K562 (cell line): ENCODE results near the gene ENDOG. TPM values are rescaled to one million over a fixed set of nuclear protein-coding genes. Genes with fewer than 3 reads are reported as not detected.

Source experiments
- ATF1 ChIP-seq, 2 experiments: fragments of 450-650 bp in 1 of 2; IDR thresholded peaks; 2 replicates each; pipeline ENCODE4 v1.6.1; 2016; ENCODE audit warnings: missing compliant biosample characterization in 1 of 2, missing genetic modification characterization in 1 of 2
- BRD9 ChIP-seq: fragments of 450-650 bp; IDR thresholded peaks from 2 replicates; pipeline ENCODE4 v1.6.1; 2018; ENCODE audit warnings: low read depth; ENCODE audit not compliant: partially characterized antibody
- EZH2 ChIP-seq: IDR thresholded peaks from 2 replicates; pipeline ENCODE4 v1.6.1; 2012; ENCODE audit warnings: low read depth, mild to moderate bottlenecking, inconsistent platforms, low read length, borderline replicate concordance
- HMGN3 ChIP-seq: IDR thresholded peaks from 2 replicates; pipeline ENCODE4 v1.6.1; 2011; ENCODE audit warnings: borderline replicate concordance, low read depth, mild to moderate bottlenecking, mixed read lengths, low read length; ENCODE audit not compliant: insufficient read length; ENCODE audit errors: extremely low read depth
- ILK ChIP-seq: fragments of 450-650 bp; IDR thresholded peaks from 2 replicates; pipeline ENCODE4 v1.6.1; 2016; ENCODE audit warnings: missing genetic modification characterization, low read depth, mild to moderate bottlenecking, missing compliant biosample characterization, moderate library complexity, borderline replicate concordance
- KDM5B ChIP-seq: fragments of 200-600 bp; sonication (generic); IDR thresholded peaks from 2 replicates; pipeline ENCODE4 v1.6.1; 2012; ENCODE audit warnings: low read depth, mild to moderate bottlenecking, moderate library complexity, low read length, control low read depth, inconsistent platforms; ENCODE audit not compliant: insufficient replicate concordance
- MTA2 ChIP-seq: fragments of 450-650 bp; IDR thresholded peaks from 2 replicates; pipeline ENCODE4 v1.6.1; 2016; ENCODE audit warnings: low read depth
- NCOA1 ChIP-seq: fragments of 450-650 bp; IDR thresholded peaks from 2 replicates; pipeline ENCODE4 v1.6.1; 2016; ENCODE audit warnings: low read depth
- PHB ChIP-seq: fragments of 250-450 bp; sonication (Bioruptor Pico); IDR thresholded peaks from 2 replicates; pipeline ENCODE4 v1.5.0; 2021
- POLR2A ChIP-seq: fragments of 450-650 bp; conservative IDR thresholded peaks from 2 replicates; pipeline ENCODE4 v1.6.1; 2016
- PTTG1 ChIP-seq: fragments of 450-650 bp; IDR thresholded peaks from 2 replicates; pipeline ENCODE4 v1.6.1; 2016; ENCODE audit warnings: low read depth, mild to moderate bottlenecking, missing genetic modification characterization, missing compliant biosample characterization
- RBM15 ChIP-seq: fragments of 200-400 bp; formaldehyde crosslinking; IDR thresholded peaks from 2 replicates; pipeline ENCODE4 v1.6.1; 2018; ENCODE audit warnings: mild to moderate bottlenecking, low read length, moderate library complexity; ENCODE audit not compliant: insufficient read depth
- SIN3B ChIP-seq: fragments of 450-650 bp; IDR thresholded peaks from 2 replicates; pipeline ENCODE4 v1.6.1; 2017; ENCODE audit warnings: low read depth, mild to moderate bottlenecking, moderate library complexity
- U2AF2 ChIP-seq: fragments of 200-400 bp; formaldehyde crosslinking; optimal IDR thresholded peaks from 2 replicates; pipeline ENCODE3; 2017; ENCODE audit warnings: low read depth, mild to moderate bottlenecking, low read length
- ZEB2 ChIP-seq: fragments of 450-650 bp; IDR thresholded peaks from 2 replicates; pipeline ENCODE4 v1.6.1; 2016
- ZFP30 ChIP-seq: fragments of 250-450 bp; sonication (Bioruptor Pico); IDR thresholded peaks from 2 replicates; pipeline ENCODE4 v1.8.0; 2022; ENCODE audit warnings: moderate library complexity, mild to moderate bottlenecking, inconsistent platforms, borderline replicate concordance
- ZNF224 ChIP-seq: sonication (generic); formaldehyde crosslinking; IDR thresholded peaks from 2 replicates; pipeline ENCODE4 v1.8.0; 2022; ENCODE audit warnings: mild to moderate bottlenecking, missing genetic modification reagents
- polyA plus RNA-seq, 8 experiments: library from polyadenylated mRNA; depleted of rRNA in 4 of 8; stranded (reverse) in 5 of 8; unstranded in 3 of 8; fragments of >200 nt; fragmentation: Nextera tagmentation in 2 of 8; fragmentation: Illumina TruSeq in 1 of 8; extraction: Ambion mirVana in 2 of 8; extraction: Trizol in 1 of 8; gene quantifications; 2 replicates each; pipeline versions ENCODE4 v1.2.1 to v1.2.3, GENCODE V29; 2011 to 2014; ENCODE audit warnings: inconsistent platforms in 1 of 8, missing spikeins in 1 of 8
- total RNA-seq, 7 experiments: library from RNA; depleted of rRNA in 6 of 7; stranded (reverse); fragments of >200 nt in 6 of 7; fragmentation: Illumina TruSeq in 2 of 7; extraction: Trizol in 2 of 7; gene quantifications; 2 replicates each; pipeline versions ENCODE4 v1.2.1 to v1.2.3, GENCODE V29; 2011 to 2021; ENCODE audit warnings: low replicate concordance in 1 of 7
- TF ChIP-seq, protein P1 (sequence below), 2 experiments: fragments of 450-650 bp; IDR thresholded peaks; 2 replicates each; pipeline ENCODE4 v1.6.1; 2018; ENCODE audit warnings: mild to moderate bottlenecking in 2 of 2, low read depth in 1 of 2; ENCODE audit not compliant: partially characterized antibody in 2 of 2
- TF ChIP-seq, protein P2 (sequence below): sonication (generic); formaldehyde crosslinking; IDR thresholded peaks from 2 replicates; pipeline ENCODE4 v1.8.0; 2022; ENCODE audit warnings: mild to moderate bottlenecking, missing genetic modification reagents

The ENDOG gene
- total and polyA plus RNA-seq, 9 of the 15 experiments (the other 6 are each of a cell fraction or from before 2014, with no cell fraction given), result 1.2 to 91.0 (median 25.5) TPM

DNA sequence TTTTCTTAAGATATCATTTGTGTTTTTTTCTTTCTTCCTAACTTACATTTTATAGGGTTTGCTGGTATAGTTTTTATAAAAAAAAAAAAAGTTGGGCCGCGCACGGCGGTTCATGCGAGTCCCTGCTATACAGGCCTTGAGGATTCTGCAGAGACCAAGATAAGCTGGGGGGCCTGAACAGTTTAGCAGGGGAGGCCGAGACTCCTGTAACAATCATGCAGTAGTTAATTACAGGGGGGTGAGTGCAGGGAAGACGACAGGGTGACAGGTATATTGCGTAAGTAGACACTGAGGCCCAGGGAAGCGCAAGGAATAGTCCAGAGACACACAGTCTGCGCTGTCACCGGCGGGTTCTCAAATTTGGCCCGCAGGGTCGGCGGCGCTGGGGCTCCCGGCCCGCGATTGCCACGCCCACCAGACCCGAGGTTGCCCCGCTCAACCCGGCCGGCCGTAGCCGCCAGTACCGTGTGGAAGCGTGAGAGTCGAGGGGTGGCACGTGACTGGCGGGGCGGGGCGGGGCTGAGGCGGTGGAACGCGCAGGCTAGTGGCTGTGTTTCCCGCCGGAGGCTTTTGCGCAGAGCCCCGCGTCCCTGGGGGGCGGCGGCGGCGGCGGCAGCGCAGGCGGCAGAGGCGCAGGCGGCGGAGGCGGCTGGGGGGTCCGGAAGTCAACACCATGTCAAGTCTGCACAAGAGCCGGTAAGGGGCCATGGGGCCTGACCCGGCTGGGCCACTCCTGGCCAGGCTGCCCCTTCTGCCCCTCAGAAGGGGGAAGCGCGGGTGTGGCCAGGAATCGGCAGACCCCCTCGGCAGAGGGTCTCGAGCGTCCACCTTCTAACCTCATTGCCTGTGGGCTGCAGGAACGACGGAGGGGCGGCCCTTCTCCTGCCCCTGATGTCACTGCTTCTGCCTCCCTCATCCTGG lies 31.4 kb upstream of the ENDOG start, which contains the start of gene TBC1D13 (continued):
- no peak for TF ChIP-seq U2AF2
- TF ChIP-seq RBM15, result no peak
- TF ChIP-seq EZH2, result no peak
- peak; percentile 81 for TF ChIP-seq POLR2A
- no peak for TF ChIP-seq PHB (CRISPR knock-in tag)
- no peak for TF ChIP-seq MTA2
- no peak for TF ChIP-seq ILK
- TF ChIP-seq NCOA1, result peak; percentile 92
- TF ChIP-seq ATF1 (CRISPR knock-in tag; IDR thresholded peaks at IDR 0.05), result no peak
- TF ChIP-seq ATF1 (tag; IDR thresholded peaks at IDR 0.05), result peak; percentile 80
- TF ChIP-seq, protein P1, sequence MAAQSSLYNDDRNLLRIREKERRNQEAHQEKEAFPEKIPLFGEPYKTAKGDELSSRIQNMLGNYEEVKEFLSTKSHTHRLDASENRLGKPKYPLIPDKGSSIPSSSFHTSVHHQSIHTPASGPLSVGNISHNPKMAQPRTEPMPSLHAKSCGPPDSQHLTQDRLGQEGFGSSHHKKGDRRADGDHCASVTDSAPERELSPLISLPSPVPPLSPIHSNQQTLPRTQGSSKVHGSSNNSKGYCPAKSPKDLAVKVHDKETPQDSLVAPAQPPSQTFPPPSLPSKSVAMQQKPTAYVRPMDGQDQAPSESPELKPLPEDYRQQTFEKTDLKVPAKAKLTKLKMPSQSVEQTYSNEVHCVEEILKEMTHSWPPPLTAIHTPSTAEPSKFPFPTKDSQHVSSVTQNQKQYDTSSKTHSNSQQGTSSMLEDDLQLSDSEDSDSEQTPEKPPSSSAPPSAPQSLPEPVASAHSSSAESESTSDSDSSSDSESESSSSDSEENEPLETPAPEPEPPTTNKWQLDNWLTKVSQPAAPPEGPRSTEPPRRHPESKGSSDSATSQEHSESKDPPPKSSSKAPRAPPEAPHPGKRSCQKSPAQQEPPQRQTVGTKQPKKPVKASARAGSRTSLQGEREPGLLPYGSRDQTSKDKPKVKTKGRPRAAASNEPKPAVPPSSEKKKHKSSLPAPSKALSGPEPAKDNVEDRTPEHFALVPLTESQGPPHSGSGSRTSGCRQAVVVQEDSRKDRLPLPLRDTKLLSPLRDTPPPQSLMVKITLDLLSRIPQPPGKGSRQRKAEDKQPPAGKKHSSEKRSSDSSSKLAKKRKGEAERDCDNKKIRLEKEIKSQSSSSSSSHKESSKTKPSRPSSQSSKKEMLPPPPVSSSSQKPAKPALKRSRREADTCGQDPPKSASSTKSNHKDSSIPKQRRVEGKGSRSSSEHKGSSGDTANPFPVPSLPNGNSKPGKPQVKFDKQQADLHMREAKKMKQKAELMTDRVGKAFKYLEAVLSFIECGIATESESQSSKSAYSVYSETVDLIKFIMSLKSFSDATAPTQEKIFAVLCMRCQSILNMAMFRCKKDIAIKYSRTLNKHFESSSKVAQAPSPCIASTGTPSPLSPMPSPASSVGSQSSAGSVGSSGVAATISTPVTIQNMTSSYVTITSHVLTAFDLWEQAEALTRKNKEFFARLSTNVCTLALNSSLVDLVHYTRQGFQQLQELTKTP (IDR thresholded peaks at IDR 0.05; ENCODE audit: low read depth in 1 of 2, partially characterized antibody in 2 of 2), result peak in 1 of 2 experiments; percentile 49
- peak; percentile 79 for TF ChIP-seq KDM5B
- peak; percentile 84 for TF ChIP-seq SIN3B
- no peak for TF ChIP-seq BRD9
- TF ChIP-seq ZNF224 (CRISPR knock-in tag), result peak; percentile 77; the same call in 1 of the 2 replicates
- no peak for TF ChIP-seq PTTG1 (tag)
- no peak for TF ChIP-seq ZFP30 (CRISPR knock-in tag)
- TF ChIP-seq HMGN3, result peak; percentile 76
- TF ChIP-seq ZEB2, result peak; percentile 94
- TF ChIP-seq, protein P2, sequence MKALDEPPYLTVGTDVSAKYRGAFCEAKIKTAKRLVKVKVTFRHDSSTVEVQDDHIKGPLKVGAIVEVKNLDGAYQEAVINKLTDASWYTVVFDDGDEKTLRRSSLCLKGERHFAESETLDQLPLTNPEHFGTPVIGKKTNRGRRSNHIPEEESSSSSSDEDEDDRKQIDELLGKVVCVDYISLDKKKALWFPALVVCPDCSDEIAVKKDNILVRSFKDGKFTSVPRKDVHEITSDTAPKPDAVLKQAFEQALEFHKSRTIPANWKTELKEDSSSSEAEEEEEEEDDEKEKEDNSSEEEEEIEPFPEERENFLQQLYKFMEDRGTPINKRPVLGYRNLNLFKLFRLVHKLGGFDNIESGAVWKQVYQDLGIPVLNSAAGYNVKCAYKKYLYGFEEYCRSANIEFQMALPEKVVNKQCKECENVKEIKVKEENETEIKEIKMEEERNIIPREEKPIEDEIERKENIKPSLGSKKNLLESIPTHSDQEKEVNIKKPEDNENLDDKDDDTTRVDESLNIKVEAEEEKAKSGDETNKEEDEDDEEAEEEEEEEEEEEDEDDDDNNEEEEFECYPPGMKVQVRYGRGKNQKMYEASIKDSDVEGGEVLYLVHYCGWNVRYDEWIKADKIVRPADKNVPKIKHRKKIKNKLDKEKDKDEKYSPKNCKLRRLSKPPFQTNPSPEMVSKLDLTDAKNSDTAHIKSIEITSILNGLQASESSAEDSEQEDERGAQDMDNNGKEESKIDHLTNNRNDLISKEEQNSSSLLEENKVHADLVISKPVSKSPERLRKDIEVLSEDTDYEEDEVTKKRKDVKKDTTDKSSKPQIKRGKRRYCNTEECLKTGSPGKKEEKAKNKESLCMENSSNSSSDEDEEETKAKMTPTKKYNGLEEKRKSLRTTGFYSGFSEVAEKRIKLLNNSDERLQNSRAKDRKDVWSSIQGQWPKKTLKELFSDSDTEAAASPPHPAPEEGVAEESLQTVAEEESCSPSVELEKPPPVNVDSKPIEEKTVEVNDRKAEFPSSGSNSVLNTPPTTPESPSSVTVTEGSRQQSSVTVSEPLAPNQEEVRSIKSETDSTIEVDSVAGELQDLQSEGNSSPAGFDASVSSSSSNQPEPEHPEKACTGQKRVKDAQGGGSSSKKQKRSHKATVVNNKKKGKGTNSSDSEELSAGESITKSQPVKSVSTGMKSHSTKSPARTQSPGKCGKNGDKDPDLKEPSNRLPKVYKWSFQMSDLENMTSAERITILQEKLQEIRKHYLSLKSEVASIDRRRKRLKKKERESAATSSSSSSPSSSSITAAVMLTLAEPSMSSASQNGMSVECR (CRISPR knock-in tag), result peak; percentile 98
